ENCODE results near the gene CYP4F11.
"Not testable (repeated sequence)": the region's sequence is repeated elsewhere in the genome, so short reads cannot be mapped to it uniquely, and the experiment has no call there.

CYP4F11 gene

DNA sequence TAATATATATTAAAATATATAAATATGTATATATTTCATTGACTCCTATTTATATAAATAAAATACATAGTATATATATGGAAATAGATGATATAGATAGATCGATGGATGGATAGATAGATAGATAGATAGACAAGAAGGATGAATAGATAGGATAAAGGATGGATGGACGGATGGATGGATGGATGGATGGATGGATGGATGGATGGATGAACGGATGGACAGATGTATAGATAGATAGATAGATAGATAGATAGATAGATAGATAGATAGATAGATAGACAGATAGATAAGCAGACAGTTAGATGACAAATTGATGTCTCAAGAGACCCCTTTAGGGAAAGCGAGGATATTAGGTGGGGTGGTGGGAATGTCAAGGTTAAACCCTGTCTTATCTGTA lies 15.1 kb downstream of the CYP4F11 start:
- no peak for DNase-seq

GRCh38 chr19:15915109-15915508 lies 19.2 kb downstream of the CYP4F11 start:
- DNase-seq: no peak

GRCh38 chr19:15913830-15914229 lies 20.5 kb downstream of the CYP4F11 start:
- DNase-seq: no peak

DNA sequence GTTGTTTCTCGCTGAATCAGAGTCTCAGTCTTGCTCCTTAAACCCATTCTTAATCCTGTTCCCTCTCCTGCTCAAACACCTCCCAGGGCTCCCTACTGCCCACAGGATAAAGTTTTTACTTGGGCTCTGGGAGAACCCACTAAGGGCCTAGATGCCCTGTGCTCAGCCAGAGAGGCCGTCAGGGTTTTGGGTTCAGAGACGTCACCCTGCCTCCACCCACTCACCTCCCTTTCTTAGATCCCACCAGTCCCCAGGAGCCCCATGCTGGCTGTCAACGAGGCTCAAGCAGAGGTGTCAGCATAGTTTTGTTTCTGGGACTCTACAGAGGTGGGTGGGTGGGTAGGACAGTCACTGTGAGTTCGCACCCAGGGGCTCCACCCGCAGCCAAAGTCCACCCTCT lies 20.9 kb downstream of the CYP4F11 start:
- no peak for DNase-seq

DNA sequence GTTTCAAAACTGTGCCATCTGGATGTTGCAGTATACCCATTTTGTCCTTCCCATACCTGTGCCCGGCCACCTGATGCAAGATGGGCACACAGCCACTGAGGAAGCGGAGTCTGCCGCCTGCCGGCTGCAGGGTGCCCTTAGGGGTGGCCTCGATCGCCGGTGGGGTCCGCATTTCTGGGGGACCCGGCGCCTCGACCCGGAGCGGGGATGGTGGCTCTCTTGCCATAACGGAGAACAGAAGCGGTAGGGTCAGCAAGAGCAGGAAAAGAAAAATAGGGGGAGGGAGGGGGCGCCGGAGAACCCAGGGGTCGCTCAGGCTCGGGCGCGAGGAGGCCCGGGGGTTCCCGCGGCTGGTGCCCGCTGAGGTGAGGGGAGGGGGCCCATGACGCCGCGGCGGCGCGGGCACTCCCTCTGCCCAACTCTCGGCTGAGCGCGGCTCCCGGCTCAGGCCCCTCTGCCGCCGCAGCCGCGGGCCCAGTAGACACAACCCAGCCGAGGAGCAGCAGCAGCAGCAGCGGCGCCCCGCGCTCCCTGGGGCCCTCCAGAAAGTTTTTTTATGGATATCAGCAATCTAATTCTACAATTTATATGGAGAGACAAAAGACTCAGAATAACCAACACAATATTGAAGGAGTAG lies 22.6 kb downstream of the CYP4F11 start:
- DNase-seq: peak; percentile 4

GRCh38 chr19:15905026-15905425 lies 29.3 kb downstream of the CYP4F11 start:
- DNase-seq: no peak

GRCh38 chr19:15902898-15903297 lies 31.4 kb downstream of the CYP4F11 start:
- not testable (repeated sequence) for DNase-seq

- DNase-seq: no peak
These were observed 32.1 kb downstream of the CYP4F11 start for GRCh38 chr19:15902254-15902653.

DNA sequence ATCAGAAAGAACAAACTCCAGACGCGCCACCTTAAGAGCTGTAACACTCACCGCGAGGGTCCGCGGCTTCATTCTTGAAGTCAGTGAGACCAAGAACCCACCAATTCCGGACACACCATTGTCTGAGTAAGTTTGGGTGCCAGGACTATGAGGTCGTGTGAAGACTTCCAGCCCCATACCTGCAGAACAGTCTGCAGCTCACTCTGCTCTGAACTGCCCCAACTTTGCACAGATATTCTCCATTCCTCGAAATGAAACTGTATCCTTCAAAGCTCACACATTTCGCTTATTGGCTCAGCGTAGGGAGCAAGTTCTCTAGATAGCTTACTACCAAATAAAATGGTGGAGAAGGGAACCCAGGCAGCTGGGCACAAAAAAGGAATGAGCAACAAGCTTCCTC lies 33.8 kb downstream of the CYP4F11 start:
- no peak for DNase-seq

- DNase-seq: not testable (repeated sequence)
These were observed 34.3 kb downstream of the CYP4F11 start for GRCh38 chr19:15900032-15900431.

DNA sequence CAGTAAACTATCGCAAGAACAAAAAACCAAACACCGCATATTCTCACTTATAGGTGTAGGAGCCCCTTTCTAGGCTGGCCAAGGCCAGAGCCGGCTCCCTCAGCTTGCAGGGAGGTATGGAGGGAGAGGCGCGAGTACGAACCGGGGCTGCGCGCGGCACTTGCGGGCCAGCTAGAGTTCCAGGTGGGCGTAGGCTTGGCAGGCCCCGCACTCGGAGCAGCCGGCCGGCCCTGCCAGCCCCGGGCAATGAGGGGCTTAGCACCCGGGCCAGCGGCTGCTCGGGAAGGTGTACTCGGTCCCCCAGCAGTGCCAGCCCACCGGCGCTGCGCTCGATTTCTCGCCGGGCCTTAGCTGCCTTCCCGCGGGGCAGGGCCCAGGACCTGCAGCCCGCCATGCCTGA lies 34.8 kb downstream of the CYP4F11 start:
- DNase-seq: not testable (repeated sequence)

DNA sequence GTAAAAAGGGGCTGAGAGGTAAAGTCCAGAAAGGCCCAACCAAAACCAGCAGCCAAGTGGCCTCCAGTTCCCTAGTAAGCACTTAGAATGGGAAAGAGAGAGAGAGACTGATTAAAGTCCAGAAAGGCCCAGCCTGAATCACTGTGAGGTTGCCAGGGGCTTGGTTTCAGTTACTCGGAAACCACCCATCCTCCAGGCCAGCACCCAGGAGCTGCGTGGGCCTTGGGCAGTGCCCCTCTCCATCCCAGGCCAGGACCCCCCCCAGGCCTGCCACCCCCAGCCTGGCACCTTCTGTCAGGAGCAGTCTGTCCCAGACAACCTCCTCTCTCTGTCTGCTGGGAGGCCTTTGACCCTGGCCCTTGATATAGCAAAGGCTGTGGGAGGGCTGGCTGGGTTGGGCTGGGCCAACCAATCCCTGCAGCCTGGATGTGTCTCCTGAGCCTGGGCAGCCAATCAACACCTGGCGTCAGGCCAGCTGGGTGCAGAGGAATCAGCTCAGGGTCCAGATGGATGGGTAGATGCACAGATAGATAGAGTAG lies 36.5 kb downstream of the CYP4F11 start, which contains the start of gene CYP4F2:
Gene CYP4F2, minus strand, starts transcription at position 337 of the 539 bp plus-strand sequence. CDS start 463 bp downstream, outside the sequence.
- DNase-seq: no peak

DNA sequence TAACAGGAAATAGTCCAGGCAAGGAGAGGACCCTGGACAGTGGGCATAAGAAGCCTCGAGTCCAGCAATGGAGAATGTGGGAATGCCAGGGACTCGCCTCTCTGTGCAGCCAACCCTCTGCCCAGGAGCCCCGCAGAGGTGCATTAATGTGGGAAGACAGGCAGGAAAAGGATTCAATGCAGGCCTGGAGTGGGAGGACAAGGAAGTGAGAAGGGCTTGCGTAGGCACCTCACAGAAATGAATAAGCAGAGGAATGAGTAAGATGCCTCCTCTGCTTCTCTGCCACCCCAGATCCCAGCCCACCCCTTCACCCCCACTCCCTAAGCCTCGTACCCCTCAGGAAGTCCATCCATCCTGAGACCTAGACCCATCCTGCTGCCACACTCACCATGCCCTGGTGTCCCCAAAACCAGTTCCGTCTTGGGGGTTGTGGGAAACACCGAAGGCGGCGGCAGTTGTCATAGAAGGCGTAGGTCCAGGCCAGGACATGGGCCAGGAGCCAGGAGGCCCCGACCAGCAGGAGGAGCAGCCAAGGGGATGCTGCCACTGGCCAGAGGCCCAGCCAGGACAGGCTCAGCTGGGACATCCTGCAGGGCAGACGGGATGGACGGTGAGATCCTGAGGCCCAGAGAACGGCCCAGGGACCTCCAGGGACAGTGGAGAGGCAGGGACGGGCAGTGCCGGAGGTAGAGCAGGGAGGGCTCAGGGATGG lies 37.1 kb downstream of the CYP4F11 start:
- DNase-seq: no peak

DNA sequence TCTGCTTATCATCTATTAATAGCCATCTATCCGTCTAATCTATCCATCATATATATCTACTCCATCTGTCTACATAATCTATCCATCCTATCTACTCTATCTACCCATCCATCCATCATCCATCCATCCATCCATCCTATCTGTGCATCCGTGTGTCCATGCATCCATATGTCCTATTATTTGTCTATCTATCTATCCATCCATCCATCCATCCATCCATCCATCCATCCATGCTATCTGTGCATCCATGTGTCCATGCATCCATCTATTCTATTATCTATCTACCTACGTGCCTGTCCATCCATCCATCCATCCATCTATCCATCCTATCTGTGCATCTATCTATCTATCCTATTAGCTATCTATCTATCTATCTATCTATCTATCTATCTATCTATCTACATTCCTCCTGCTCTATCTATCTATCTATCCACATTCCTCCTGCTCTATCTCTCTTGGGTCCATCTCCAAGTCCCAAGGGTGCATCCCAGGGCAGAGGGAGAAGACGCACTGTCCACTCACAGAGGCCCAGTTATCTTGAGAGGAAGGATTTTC lies 38.4 kb downstream of the CYP4F11 start:
- no peak for DNase-seq

- DNase-seq: no peak
These were observed 40.0 kb downstream of the CYP4F11 start for GRCh38 chr19:15894359-15894758.

- no peak for DNase-seq
These were observed 40.9 kb downstream of the CYP4F11 start for GRCh38 chr19:15893477-15893876.

DNA sequence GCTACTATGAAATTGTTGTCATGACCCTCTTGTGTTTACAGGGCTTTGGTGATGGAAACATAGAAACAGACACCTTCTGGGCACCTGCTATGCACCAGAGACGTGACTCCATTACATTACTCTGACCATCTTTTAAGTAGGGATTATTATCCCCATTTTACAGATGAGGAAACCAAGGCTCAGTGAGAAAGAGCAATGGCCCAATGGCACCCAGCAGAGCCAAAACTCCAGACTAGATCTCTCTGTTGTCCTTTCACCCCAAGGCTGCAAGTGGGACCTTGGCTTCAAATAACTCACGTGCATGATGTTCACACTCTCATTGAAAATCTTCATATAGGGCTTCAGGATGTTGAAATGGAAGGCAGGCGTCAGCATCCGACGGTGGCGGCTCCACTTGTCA lies 42.3 kb downstream of the CYP4F11 start:
- no peak for DNase-seq

GRCh38 chr19:15891434-15891833 lies 42.9 kb downstream of the CYP4F11 start:
- DNase-seq: no peak

DNA sequence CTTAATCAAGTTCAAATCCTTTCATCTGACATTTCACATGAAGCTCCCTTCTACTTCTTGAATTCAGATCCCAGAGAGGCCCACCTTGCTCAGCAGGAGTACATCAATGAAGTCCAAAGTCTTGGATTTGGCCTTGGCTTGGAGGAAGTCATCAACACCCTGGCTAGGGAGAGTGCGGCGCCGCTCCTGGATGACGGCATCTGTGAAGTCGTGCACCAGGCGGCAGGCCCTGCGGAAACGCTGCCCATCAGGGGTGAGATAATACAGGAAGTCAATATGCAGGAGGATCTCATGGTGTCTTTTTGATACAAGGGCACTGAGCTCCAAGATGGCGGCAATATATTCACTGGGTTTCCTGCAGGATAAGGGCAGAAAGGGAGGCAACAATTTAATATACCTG lies 45.0 kb downstream of the CYP4F11 start:
- DNase-seq: not testable (repeated sequence)

GRCh38 chr19:15885919-15886318 lies 48.4 kb downstream of the CYP4F11 start:
- DNase-seq: no peak

- no peak for DNase-seq
These were observed 49.2 kb downstream of the CYP4F11 start for GRCh38 chr19:15885167-15885566.

DNA sequence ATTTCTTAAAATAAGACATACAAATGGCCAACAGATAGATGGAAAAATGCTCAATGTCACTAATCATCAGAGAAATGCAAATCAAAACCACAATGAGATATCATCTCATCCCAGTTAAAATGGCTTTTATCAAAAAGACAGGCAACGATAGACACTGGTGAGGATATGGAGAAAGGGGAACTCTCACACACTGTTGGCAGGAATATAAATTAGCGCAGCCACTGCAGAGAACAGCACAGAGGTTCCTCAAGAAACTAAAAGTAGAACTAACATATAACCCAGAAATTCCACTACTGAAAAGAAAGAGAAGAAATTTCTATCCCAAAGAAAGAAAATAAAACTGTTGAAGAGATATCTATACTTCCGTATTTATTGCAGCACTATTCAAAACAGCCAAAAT lies 51.0 kb downstream of the CYP4F11 start:
- DNase-seq: not testable (repeated sequence)

DNA sequence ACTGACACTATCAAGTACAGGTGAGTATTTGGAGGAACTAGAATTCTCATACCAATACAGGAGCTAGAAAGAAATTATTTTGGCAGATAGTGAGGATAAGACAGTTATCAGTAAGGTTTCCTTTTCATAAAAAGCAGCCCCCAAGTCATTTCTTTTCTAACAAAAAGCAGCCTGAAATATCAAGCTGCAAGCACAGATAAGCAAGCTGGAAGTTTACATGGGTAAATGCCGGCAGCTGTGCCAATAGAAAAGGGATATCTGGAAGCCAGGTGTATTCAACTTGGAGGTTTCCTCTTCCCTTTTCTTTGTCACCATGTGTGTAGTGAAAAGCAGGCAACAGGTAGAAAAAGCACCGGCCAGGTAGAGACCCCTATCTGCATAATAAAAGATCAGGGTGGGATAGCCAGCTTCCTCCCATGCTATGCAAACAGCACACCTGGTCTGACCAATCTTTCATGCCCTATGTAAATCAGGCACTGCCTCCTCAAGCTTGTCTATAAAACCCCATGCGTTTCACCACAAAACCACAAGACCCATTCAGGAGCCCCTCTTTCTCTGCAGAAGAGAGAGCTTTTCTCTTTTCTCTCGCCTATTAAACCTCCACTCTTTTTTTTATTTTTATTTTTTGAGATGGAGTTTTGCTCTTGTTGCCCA lies 59.4 kb downstream of the CYP4F11 start:
- DNase-seq: no peak

Measured in CD4-positive, alpha-beta T cell treated with Interleukin-10 for 1 hour (primary cell).